H1 (cell line): ENCODE measurements around the gene GRIA4. TPM values are rescaled to one million over a fixed set of nuclear protein-coding genes. Genes with fewer than 3 reads are reported as not detected.
"Not testable (repeated sequence)": the region's sequence is repeated elsewhere in the genome, so short reads cannot be mapped to it uniquely, and the experiment has no call there.

Experiments
- CTCF ChIA-PET: fragments of 300-600 bp; sonication (Branson Sonifier 250); formaldehyde crosslinking; loops from one replicate; lab custom pipeline; 2021; ENCODE audit not compliant: partially characterized antibody; lab: Charles Lee
- POLR2A ChIA-PET: fragments of 300-600 bp; sonication (Branson Sonifier 250); formaldehyde crosslinking; loops from one replicate; lab custom pipeline; 2021; ENCODE audit warnings: inconsistent platforms; ENCODE audit not compliant: partially characterized antibody; lab: Charles Lee
- DNase-seq, 2 experiments: peaks; one replicate each; pipeline versions ENCODE4 v3.0.0 to v3.0.0-alpha.2; 2010 to 2022; ENCODE audit warnings: low spot score in 2 of 2, low read depth in 1 of 2, mixed read lengths in 1 of 2
- FAIRE-seq: peaks from 2 replicates; lab custom pipeline; 2011; peaks lifted over from hg19 to GRCh38; lab: Jason Lieb, UNC
- H2AFZ ChIP-seq: 2 replicates; pipeline ENCODE4 v1.8.1; 2012; ENCODE audit warnings: low read length, inconsistent platforms
- H2AK5ac ChIP-seq: 2 replicates; pipeline ENCODE4 v1.6.1; 2013; ENCODE audit warnings: low read depth, low read length
- H2BK120ac ChIP-seq: replicated peaks from 2 replicates; pipeline ENCODE3; 2013; ENCODE audit warnings: low read depth, low read length, inconsistent platforms
- H2BK12ac ChIP-seq: 2 replicates; pipeline ENCODE4 v1.6.1; 2013; ENCODE audit warnings: low read depth, low read length
- H2BK15ac ChIP-seq: 2 replicates; pipeline ENCODE4 v1.6.1; 2013; ENCODE audit warnings: low read length
- H2BK20ac ChIP-seq: 2 replicates; pipeline ENCODE4 v1.6.1; 2013; ENCODE audit warnings: low read length
- H2BK5ac ChIP-seq: 2 replicates; pipeline ENCODE4 v1.6.1; 2013; ENCODE audit warnings: low read depth, low read length
- H3K14ac ChIP-seq: 2 replicates; pipeline ENCODE4 v1.6.1; 2013; ENCODE audit warnings: inconsistent platforms; ENCODE audit not compliant: insufficient read length
- H3K18ac ChIP-seq: 2 replicates; pipeline ENCODE4 v1.6.1; 2013; ENCODE audit warnings: low read length; ENCODE audit errors: extremely low read depth
- H3K23ac ChIP-seq: 2 replicates; pipeline ENCODE4 v1.6.1; 2013; ENCODE audit warnings: inconsistent platforms; ENCODE audit not compliant: insufficient read length
- H3K23me2 ChIP-seq: 2 replicates; pipeline ENCODE4 v1.6.1; 2013; ENCODE audit warnings: low read depth, low read length
- H3K27ac ChIP-seq: 2 replicates; pipeline ENCODE4 v1.6.1; 2011; ENCODE audit warnings: low read depth, low read length, inconsistent platforms
- H3K27me3 ChIP-seq, 4 experiments: replicated peaks in 1 of 4; 1 replicate in 1 of 4; 2 replicates in 3 of 4; pipeline versions ENCODE4 v1.6.1 to v1.8.1; 2011 to 2013; ENCODE audit warnings: low read length in 3 of 4, mild to moderate bottlenecking in 3 of 4, inconsistent platforms in 2 of 4, mixed read lengths in 2 of 4, moderate library complexity in 1 of 4; ENCODE audit not compliant: control insufficient read depth in 3 of 4, insufficient read depth in 3 of 4; ENCODE audit errors: extremely low read depth in 1 of 4
- H3K36me3 ChIP-seq, 4 experiments: 2 replicates each; pipeline versions ENCODE4 v1.6.1 to v1.8.1; 2011 to 2013; ENCODE audit warnings: mild to moderate bottlenecking in 4 of 4, low read length in 3 of 4, moderate library complexity in 2 of 4, control low read depth in 1 of 4, inconsistent platforms in 1 of 4; ENCODE audit not compliant: insufficient read depth in 4 of 4, control insufficient read depth in 2 of 4
- H3K4ac ChIP-seq: replicated peaks from 2 replicates; pipeline ENCODE3; 2013; ENCODE audit warnings: low read length, low read depth, mixed read lengths, inconsistent platforms; ENCODE audit not compliant: insufficient read length
- H3K4me1 ChIP-seq, 4 experiments: replicated peaks in 1 of 4; 1 replicate in 1 of 4; 2 replicates in 3 of 4; pipeline versions ENCODE4 v1.6.1 to v1.8.1; 2011 to 2013; ENCODE audit warnings: low read length in 3 of 4, inconsistent platforms in 2 of 4, mixed read lengths in 1 of 4; ENCODE audit not compliant: insufficient read depth in 4 of 4, control insufficient read depth in 3 of 4
- H3K4me2 ChIP-seq, 2 experiments: 2 replicates each; pipeline versions ENCODE4 v1.6.1 to v1.8.1; 2011 to 2013; ENCODE audit warnings: low read depth in 2 of 2, low read length in 2 of 2, control low read depth in 1 of 2, inconsistent platforms in 1 of 2, mild to moderate bottlenecking in 1 of 2; ENCODE audit not compliant: insufficient read depth in 1 of 2
- H3K4me3 ChIP-seq, 4 experiments: fragments of 200-600, 300-600 bp in 1 of 4; sonication (generic), shearing (Covaris generic), sonication (Bioruptor Twin) in 1 of 4; 2 replicates each; pipeline versions ENCODE4 v1.5.1 to v1.8.1; 2011 to 2016; ENCODE audit warnings: low read length in 4 of 4, low read depth in 3 of 4, control low read depth in 2 of 4, inconsistent platforms in 2 of 4, mild to moderate bottlenecking in 2 of 4, mixed read lengths in 1 of 4, moderate library complexity in 1 of 4; ENCODE audit not compliant: insufficient read depth in 2 of 4; ENCODE audit errors: extremely low read depth in 1 of 4
- H3K56ac ChIP-seq: replicated peaks from 2 replicates; pipeline ENCODE3; 2013; ENCODE audit warnings: low read depth, mild to moderate bottlenecking, mixed read lengths, low read length, inconsistent platforms; ENCODE audit not compliant: insufficient read length
- H3K79me1 ChIP-seq: 2 replicates; pipeline ENCODE4 v1.6.1; 2013; ENCODE audit warnings: low read depth, low read length, control low read depth
- H3K79me2 ChIP-seq, 2 experiments: 2 replicates each; pipeline versions ENCODE4 v1.6.1 to v1.8.1; 2012 to 2013; ENCODE audit warnings: low read length in 2 of 2, mild to moderate bottlenecking in 2 of 2, inconsistent platforms in 1 of 2; ENCODE audit not compliant: insufficient read depth in 2 of 2, control insufficient read depth in 1 of 2
- H3K9ac ChIP-seq, 4 experiments: replicated peaks in 1 of 4; 1 replicate in 1 of 4; 2 replicates in 3 of 4; pipeline versions ENCODE4 v1.6.1 to v1.8.1; 2011 to 2013; ENCODE audit warnings: low read depth in 3 of 4, low read length in 3 of 4, control low read depth in 2 of 4, mild to moderate bottlenecking in 2 of 4, moderate library complexity in 2 of 4, inconsistent platforms in 1 of 4; ENCODE audit errors: extremely low read depth in 1 of 4
- H3K9me3 ChIP-seq, 2 experiments: 2 replicates each; pipeline versions ENCODE4 v1.6.1 to v1.8.1; 2012 to 2013; ENCODE audit warnings: mild to moderate bottlenecking in 2 of 2, moderate library complexity in 2 of 2, control low read depth in 1 of 2, inconsistent platforms in 1 of 2, low read depth in 1 of 2, low read length in 1 of 2, mixed read lengths in 1 of 2; ENCODE audit not compliant: insufficient read depth in 2 of 2
- H4K20me1 ChIP-seq, 2 experiments: replicated peaks in 1 of 2; 2 replicates each; pipeline versions ENCODE3 to v1.8.1; 2011 to 2013; ENCODE audit warnings: inconsistent platforms in 2 of 2, low read length in 2 of 2, mild to moderate bottlenecking in 1 of 2; ENCODE audit not compliant: insufficient read depth in 2 of 2, control insufficient read depth in 1 of 2
- H4K5ac ChIP-seq: 2 replicates; pipeline ENCODE4 v1.6.1; 2013; ENCODE audit warnings: low read length, low read depth, mixed read lengths, inconsistent platforms; ENCODE audit not compliant: insufficient read length
- H4K8ac ChIP-seq: 2 replicates; pipeline ENCODE4 v1.8.0; 2013; ENCODE audit warnings: mild to moderate bottlenecking, moderate library complexity, low read length, inconsistent platforms; ENCODE audit not compliant: insufficient read depth; ENCODE audit errors: extremely low read depth
- H4K91ac ChIP-seq: replicated peaks from 2 replicates; pipeline ENCODE3; 2013; ENCODE audit warnings: low read length, mixed read lengths, inconsistent platforms; ENCODE audit not compliant: insufficient read length
- WGBS, 2 experiments: shearing (Covaris generic) in 1 of 2; methylation state at CpG; one replicate each; pipeline versions ENCODE4 v1.1.6 to v1.1.7; 2013 to 2015; ENCODE audit warnings: low lambda C conversion rate in 2 of 2, mixed read lengths in 2 of 2, inconsistent platforms in 1 of 2, low coverage in 1 of 2, missing lambda C conversion rate in 1 of 2; ENCODE audit not compliant: insufficient replicate concordance in 2 of 2, insufficient coverage in 1 of 2, insufficient read length in 1 of 2; ENCODE audit errors: extremely low coverage in 1 of 2, missing lambda C conversion rate in 1 of 2; 5-methylcytosine and 5-hydroxymethylcytosine counted together
- polyA plus RNA-seq, 7 experiments: library from polyadenylated mRNA; depleted of rRNA in 3 of 7; stranded (reverse) in 5 of 7; unstranded in 2 of 7; fragments of >200 nt in 5 of 7; fragments of 200-250 nt in 2 of 7; gene quantifications; 1 replicate in 5 of 7; 2 replicates in 1 of 7; 4 replicates in 1 of 7; pipeline versions ENCODE4 v1.2.1 to v1.2.3, GENCODE V29; 2011 to 2013; ENCODE audit warnings: missing spikeins in 2 of 7, mixed read lengths in 2 of 7
- total RNA-seq: library from RNA; stranded (reverse); fragmentation: NEBNext Ultra II Directional; extraction: Animal tissue kit (Norgen Biotek cat#: 25700); gene quantifications from 2 replicates; pipeline ENCODE4 v1.2.1, GENCODE V29; 2021

Gene GRIA4
- total and polyA plus RNA-seq, 2 of the 8 experiments (the other 6 are each of a cell fraction or from before 2014, with no cell fraction given) = 12.5 to 21.8 TPM

DNA sequence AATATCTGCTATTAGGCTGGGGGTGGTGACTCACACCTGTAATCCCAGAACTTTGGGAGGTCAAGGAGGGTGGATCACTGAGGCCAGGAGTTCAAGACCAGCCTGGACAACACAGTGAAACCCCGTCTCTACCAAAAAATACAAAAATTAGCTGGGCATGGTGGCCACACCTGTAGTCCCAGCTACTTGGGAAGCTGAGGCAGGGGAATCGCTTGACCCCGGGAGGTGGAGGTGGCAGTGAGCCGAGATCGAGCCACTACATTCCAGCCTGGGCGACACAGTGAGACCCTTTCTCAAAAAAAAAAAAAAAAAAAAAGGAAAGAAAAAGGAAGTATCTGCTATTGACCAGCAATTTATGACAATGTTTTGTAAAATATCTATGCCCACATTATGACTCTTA is 176.0 kb downstream of the GRIA4 start:
- H2BK120ac ChIP-seq, H3K4ac ChIP-seq, H2AFZ ChIP-seq, H2BK20ac ChIP-seq, H4K91ac ChIP-seq, H3K4me1 ChIP-seq, H3K18ac ChIP-seq, H3K36me3 ChIP-seq, H3K4me2 ChIP-seq, H4K5ac ChIP-seq, H3K4me3 ChIP-seq, H3K79me2 ChIP-seq, H4K8ac ChIP-seq, H2BK12ac ChIP-seq, H2AK5ac ChIP-seq, H3K56ac ChIP-seq, CTCF ChIA-PET, H3K23ac ChIP-seq, H4K20me1 ChIP-seq, H2BK15ac ChIP-seq, POLR2A ChIA-PET, H3K79me1 ChIP-seq, H2BK5ac ChIP-seq, H3K27ac ChIP-seq, DNase-seq, H3K27me3 ChIP-seq, H3K23me2 ChIP-seq, H3K14ac ChIP-seq, H3K9ac ChIP-seq, FAIRE-seq, H3K9me3 ChIP-seq: not testable (repeated sequence)
- WGBS, 2 experiments = 89% methylated on average over 5 of the region's 6 CpGs; no CpG with 5 or more reads in 1 of the 2 experiments
